ENCODE measurements around the gene GOPC.
A peak's percentile ranks its signal among the peaks of the same experiment; 100 is the strongest.

The GOPC gene

DNA sequence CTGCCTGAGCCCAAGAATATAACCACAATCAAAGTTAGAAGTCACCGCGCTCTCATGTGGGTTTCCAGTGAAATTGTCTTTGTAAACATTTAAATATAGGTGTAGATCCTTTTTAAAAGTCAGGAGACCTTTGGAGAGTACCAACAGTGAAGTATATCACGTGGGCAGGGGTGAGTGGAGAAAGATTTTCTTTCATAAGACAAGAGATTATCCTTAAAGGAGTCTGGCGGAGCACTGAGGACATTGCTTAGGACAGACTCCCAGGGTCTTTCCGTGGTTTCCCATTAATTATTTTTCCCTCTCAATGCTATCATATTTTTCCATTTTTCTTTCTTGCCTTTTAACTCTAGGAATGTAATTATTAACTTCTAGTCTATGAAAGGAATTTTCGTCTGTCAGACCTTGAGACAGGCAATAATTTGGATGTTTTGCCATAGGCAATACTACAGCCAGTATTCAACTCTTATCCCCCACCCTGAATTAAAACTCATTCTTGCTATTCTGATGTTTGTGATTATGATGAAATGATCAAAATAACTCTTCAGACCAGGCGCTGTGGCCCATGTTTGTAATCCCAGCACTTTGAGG is 88.4 kb downstream of the GOPC start:
- TF ChIP-seq JUND (IDR thresholded peaks at IDR 0.05; ENCODE audit: low read depth): no peak
- in situ Hi-C loops (cut with HindIII; ENCODE audit: low pct_unique_long_range_greater_than_20kb, low sequenced_read_pairs): no loop called here
- DNase-seq (ENCODE audit: low read depth in 1 of 2, low spot score in 1 of 2): no peak

DNA sequence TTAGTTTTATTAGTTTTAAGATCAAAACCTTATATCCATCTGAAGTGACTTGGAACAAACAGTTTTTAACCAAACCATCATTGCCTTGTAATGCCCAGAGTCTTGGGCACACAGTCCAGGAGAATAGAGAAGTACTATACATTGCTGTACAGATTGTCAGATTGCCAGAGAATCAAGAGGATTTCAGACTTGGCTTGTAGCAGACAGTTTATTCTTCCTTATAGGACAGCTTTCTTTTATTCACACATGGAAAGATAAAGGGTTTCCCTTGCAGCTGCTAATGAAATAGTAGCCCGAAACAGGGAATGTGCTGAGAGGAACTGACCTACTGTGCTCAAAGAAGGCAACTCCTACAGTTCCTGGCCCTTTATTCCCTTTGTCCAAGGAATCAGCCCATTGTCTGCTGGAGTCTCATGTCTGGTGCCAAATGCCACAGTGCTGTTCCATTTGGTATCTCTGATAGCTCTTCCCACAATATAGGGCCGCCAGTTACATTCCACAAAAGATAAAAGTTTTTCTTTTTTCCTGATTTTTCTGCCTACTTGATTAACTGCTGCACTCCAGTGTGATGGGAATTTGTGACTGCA is 89.2 kb downstream of the GOPC start:
- no peak for TF ChIP-seq JUND (IDR thresholded peaks at IDR 0.05; ENCODE audit: low read depth)
- peak in 1 of 2 experiments; percentile 9 for DNase-seq (ENCODE audit: low read depth in 1 of 2, low spot score in 1 of 2)
- in situ Hi-C loops (cut with HindIII; ENCODE audit: low pct_unique_long_range_greater_than_20kb, low sequenced_read_pairs): no loop called here

DNA sequence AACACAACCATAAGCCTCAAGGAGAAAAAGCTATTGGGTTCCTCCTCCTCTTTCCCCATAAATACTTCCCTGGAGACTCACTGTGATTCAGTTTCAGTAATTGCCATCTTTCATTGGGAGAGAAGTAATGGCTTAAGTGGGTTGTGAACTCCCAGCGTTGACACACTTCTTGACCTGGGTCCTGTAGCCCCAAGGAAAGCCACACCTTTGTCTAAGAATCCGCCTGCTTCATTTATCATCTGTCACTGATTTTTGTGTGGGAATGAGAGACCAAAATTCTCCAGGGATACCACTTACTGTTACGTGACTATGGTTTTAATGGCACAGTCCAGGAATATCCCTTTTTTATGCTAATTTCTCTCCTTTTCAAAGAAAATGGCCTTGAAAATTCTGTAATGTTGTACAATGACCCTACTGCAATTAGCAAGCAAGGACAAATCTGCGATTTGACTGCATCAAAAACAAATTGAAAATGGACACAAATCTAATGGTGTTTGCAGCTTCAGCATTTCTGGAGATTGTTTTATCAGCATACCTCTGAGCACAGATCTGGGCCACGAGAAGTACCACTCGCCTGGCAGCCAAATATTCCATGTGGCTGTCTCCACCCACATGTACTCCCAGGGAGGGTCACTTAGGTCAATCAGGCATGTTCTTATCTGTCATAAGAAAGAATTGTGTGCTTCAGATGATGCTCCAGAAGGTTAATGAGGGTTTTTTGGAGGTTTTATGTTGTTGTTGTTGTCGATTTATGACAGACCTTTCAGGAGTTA is 90.1 kb downstream of the GOPC start:
- no peak for TF ChIP-seq JUND (IDR thresholded peaks at IDR 0.05; ENCODE audit: low read depth)
- DNase-seq (ENCODE audit: low read depth in 1 of 2, low spot score in 1 of 2): no peak
- in situ Hi-C loops (cut with HindIII; ENCODE audit: low pct_unique_long_range_greater_than_20kb, low sequenced_read_pairs): no loop called here

All from T47D (cell line).